Prostate gland (tissue), 2 donors: ENCODE data around the gene GRAMD1A. TPM values are rescaled to one million over a fixed set of nuclear protein-coding genes. Genes with fewer than 3 reads are reported as not detected.
A peak's percentile ranks its signal among the peaks of the same experiment; 100 is the strongest.
"Not testable (repeated sequence)": the region's sequence is repeated elsewhere in the genome, so short reads cannot be mapped to it uniquely, and the experiment has no call there.

ENCODE experiments used
- DNase-seq: peaks from one replicate; pipeline ENCODE4 v3.0.0-alpha.2; 2019; ENCODE audit warnings: low spot score
- H3K27ac ChIP-seq, 2 donors: fragments of 200-600 bp; sonication (generic); 2 replicates each; pipeline ENCODE4 v1.5.1; 2017 to 2019
- H3K27me3 ChIP-seq: fragments of 200-600 bp; sonication (generic); replicated peaks from 2 replicates; pipeline ENCODE4 v1.5.1; 2019; ENCODE audit not compliant: insufficient read depth
- H3K36me3 ChIP-seq, 2 donors: fragments of 200-600 bp; sonication (generic); 1 replicate in 1 of 2; 2 replicates in 1 of 2; pipeline versions ENCODE4 v1.5.1 to v1.8.1; 2017 to 2019
- H3K4me1 ChIP-seq: fragments of 200-600 bp; sonication (generic); replicated peaks from 2 replicates; pipeline ENCODE4 v1.5.1; 2019
- H3K4me3 ChIP-seq, 2 donors: fragments of 200-600 bp; sonication (generic); 2 replicates each; pipeline ENCODE4 v1.5.1; 2017 to 2019
- H3K9me3 ChIP-seq: fragments of 200-600 bp; sonication (generic); 2 replicates; pipeline ENCODE4 v1.5.1; 2017
- CTCF ChIP-seq, 4 experiments: fragments of 200-600 bp in 2 of 4; fragments of 450-650 bp in 2 of 4; sonication (generic) in 2 of 4; IDR thresholded peaks; 1 replicate in 3 of 4; 2 replicates in 1 of 4; pipeline ENCODE4 v1.5.1; 2016 to 2019; ENCODE audit warnings: antibody characterized with exemption in 4 of 4, mild to moderate bottlenecking in 2 of 4, moderate library complexity in 2 of 4
- POLR2A ChIP-seq: fragments of 450-650 bp; IDR thresholded peaks from one replicate; pipeline ENCODE4 v1.6.1; 2016; ENCODE audit warnings: antibody characterized with exemption, mild to moderate bottlenecking
- POLR2AphosphoS5 ChIP-seq: sonication (generic); formaldehyde crosslinking; IDR thresholded peaks from one replicate; pipeline ENCODE4 v1.6.1; 2017; ENCODE audit warnings: antibody characterized with exemption
- WGBS: methylation state at CpG from one replicate; pipeline ENCODE4 v1.1.5; 2018; 5-methylcytosine and 5-hydroxymethylcytosine counted together
- intact Hi-C: fragments of 100-400 bp; cut with DNase I; formaldehyde crosslinking; loops from one replicate; pipeline ENCODE4 v1.14.2; 2022
- total RNA-seq, 2 donors: library from RNA; depleted of rRNA; stranded (reverse); fragments of >200 nt; gene quantifications; one replicate each; pipeline ENCODE4 v1.1.0, GENCODE V29; 2016

The GRAMD1A gene
- total RNA-seq, 2 donors from 2014 or later = 32.2 to 120 TPM

- Histone ChIP-seq H3K27ac (peak overlapping the region; percentile 65 to 67), H3K9me3 (no peaks in the 10 kb centered on the region), H3K4me1 (peaks cover 11% of the 10 kb centered on the region), H3K36me3 (no peaks in the 10 kb centered on the region), H3K27me3 (no peaks in the 10 kb centered on the region), H3K4me3 (no peak overlapping the region)
- peak; percentile 80 for DNase-seq
- intact Hi-C loops = no loop called here
- 69% methylated on average over 17 of the region's 17 CpGs for WGBS
- TF ChIP-seq CTCF (IDR thresholded peaks at IDR 0.05) = no peak
- no peak for TF ChIP-seq POLR2A
- peak; percentile 86 for TF ChIP-seq POLR2AphosphoS5
Measured at GRCh38 chr19:34994643-34995541, 5.2 kb upstream of the GRAMD1A start.

- no peak for DNase-seq
- Histone ChIP-seq H3K4me3 (no peak overlapping the region), H3K9me3 (no peaks in the 10 kb centered on the region), H3K27me3 (no peaks in the 10 kb centered on the region), H3K36me3 (no peaks in the 10 kb centered on the region), H3K27ac (peak overlapping the region; percentile 65 to 67), H3K4me1 (peaks cover 11% of the 10 kb centered on the region)
- WGBS = 95% methylated on average over 8 of the region's 8 CpGs
- intact Hi-C loops = no loop called here
- TF ChIP-seq CTCF (IDR thresholded peaks at IDR 0.05) (no peak), POLR2AphosphoS5 (no peak), POLR2A (no peak)
Measured at GRCh38 chr19:34995551-34995950, 4.6 kb upstream of the GRAMD1A start.

GRCh38 chr19:34997071-34997617, 3.0 kb upstream of the GRAMD1A start:
- H3K36me3 ChIP-seq = no peaks in the 10 kb centered on the region
- no peaks in the 10 kb centered on the region for H3K9me3 ChIP-seq
- peak overlapping the region in 1 of 2 donors; percentile 8 for H3K27ac ChIP-seq
- TF ChIP-seq POLR2AphosphoS5 (no peak), CTCF (IDR thresholded peaks at IDR 0.05) (no peak), POLR2A (no peak)
- H3K4me3 ChIP-seq = no peak overlapping the region
- DNase-seq = no peak
- intact Hi-C loops = no loop called here
- WGBS = 53% methylated on average over 8 of the region's 8 CpGs
- no peaks in the 10 kb centered on the region for H3K27me3 ChIP-seq
- H3K4me1 ChIP-seq = peaks cover 17% of the 10 kb centered on the region

- intact Hi-C loops, H3K27me3 ChIP-seq, H3K9me3 ChIP-seq, H3K27ac ChIP-seq, DNase-seq, H3K4me3 ChIP-seq, H3K36me3 ChIP-seq: not testable (repeated sequence)
- WGBS = 94% methylated on average over 7 of the region's 7 CpGs
- peaks cover 17% of the 10 kb centered on the region for H3K4me1 ChIP-seq
Measured at GRCh38 chr19:34998224-34998623, 1.9 kb upstream of the GRAMD1A start.

- 44% methylated on average over 13 of the region's 13 CpGs for WGBS
- Histone ChIP-seq H3K36me3 (no peaks in the 10 kb centered on the region), H3K27me3 (no peaks in the 10 kb centered on the region), H3K4me1 (peaks cover 17% of the 10 kb centered on the region), H3K27ac (peak overlapping the region; percentile 97 to 99), H3K9me3 (no peaks in the 10 kb centered on the region), H3K4me3 (peak overlapping the region; percentile 95 to 96)
- no peak for DNase-seq
- intact Hi-C loops = no loop called here
- TF ChIP-seq POLR2AphosphoS5 (no peak), CTCF (IDR thresholded peaks at IDR 0.05) (no peak), POLR2A (no peak)
Measured at GRCh38 chr19:34998777-34999497, 1.2 kb upstream of the GRAMD1A start.
